Measurements from ENCODE around the gene PPM1E.
"Not testable (repeated sequence)": the region's sequence is repeated elsewhere in the genome, so short reads cannot be mapped to it uniquely, and the experiment has no call there.

The PPM1E gene

GRCh38 chr17:58850106-58850505, 94.5 kb downstream of the PPM1E start:
- DNase-seq = not testable (repeated sequence)

DNA sequence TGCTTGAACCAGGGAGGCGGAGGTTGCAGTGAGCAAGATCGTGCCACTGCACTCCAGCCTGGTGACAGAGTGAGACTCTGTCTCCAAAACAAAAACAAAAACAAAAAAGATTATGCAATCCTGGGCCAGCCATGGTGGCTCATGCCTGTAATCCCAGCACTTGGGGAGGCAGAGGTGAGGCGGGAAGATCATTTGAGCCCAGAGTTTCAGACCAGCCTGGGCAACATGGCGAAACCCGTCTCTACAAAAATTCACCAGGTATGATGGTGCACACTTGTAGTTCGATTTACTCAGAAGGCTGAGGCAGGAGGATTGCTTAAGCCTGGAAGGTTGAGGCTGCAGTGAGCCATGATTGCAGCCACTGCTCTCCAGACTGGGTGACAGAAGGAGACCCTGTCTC, 109.6 kb downstream of the PPM1E start:
- DNase-seq = no peak

DNA sequence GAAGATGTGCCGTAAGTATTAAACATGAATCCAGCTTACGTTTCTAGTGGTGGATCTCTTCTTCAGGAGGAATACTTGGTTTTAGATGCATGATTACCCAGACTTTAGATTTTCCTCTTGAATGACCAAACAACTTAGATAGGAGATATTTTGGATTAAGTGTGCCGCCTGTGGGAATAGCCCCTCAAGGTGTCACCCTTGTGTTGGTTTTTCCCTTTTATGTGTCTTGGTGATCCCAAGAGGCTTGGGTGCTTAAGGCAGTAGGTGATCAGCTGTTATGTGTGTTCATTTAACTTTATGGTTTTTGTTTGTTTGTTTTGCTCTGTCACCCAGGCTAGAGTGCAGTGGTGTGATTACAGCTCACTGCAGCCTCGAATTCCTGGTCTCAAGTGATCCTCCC, 115.1 kb downstream of the PPM1E start:
- DNase-seq = no peak

DNA sequence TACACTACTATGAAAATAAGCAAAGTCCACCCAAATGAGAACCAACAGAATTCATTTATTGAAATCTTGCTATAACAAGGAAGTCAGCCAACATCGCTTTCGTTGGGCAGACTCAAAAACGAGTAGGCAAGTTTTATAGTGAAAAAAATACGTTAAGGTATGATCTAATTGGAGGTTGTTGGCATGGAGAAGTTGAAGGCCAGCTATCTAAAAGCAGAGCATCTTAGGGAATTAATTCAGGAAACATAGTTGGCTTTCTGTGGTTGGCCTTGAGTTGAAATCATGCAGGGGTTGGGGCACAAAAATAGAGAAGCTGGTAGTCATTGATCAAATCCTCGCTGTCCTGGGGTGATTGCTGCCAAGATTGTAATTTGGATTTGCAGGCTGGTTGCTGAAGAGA, 118.3 kb downstream of the PPM1E start:
- no peak for DNase-seq

GRCh38 chr17:58875261-58875660, 119.6 kb downstream of the PPM1E start:
- no peak for DNase-seq

- DNase-seq = no peak
Measured at GRCh38 chr17:58884161-58884560, 128.5 kb downstream of the PPM1E start.

- DNase-seq = no peak
Measured at GRCh38 chr17:58886514-58886913, 130.9 kb downstream of the PPM1E start.

DNA sequence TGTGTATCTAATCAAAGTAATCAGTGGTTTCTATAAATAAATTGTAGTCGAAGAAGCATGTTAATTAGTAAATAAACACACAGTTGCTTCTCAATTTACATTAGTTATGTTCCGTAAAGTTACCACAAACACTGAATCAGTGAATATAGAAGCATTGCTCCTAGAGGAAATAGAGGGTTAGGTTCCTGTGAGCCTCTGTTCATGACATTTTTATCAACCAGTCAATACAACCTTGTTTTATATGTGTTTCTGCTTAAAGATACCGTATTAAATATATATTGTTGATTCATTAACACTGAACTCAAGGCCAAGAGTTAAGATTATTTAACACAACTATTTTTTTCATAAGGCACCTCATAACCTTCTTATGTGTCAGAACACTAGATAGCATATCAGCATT, 134.3 kb downstream of the PPM1E start:
- DNase-seq = no peak

DNA sequence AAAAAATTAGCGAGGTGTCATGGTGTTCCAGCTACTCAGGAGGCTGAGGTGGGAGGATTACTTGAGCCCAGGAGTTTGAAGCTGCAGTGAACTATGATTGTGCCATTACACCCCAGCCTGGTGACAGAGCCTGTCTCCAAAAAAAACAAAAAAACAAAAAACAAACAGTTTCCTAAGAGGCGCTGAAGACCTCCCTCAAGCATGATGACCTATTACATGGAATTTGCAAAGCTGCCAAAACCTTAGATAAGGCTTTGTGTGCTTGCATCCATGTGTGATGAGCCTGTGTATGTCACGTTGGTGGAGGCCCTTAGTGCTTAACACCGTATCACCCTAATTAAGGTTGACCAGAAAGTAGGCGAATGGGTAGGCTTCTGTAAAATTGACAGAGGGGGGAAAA, 143.5 kb downstream of the PPM1E start:
- no peak for DNase-seq

- DNase-seq = no peak
Measured at GRCh38 chr17:58902322-58902721, 146.7 kb downstream of the PPM1E start.

GRCh38 chr17:58911741-58912343, 156.2 kb downstream of the PPM1E start:
- DNase-seq = no peak

GRCh38 chr17:58913552-58913951, 157.9 kb downstream of the PPM1E start:
- DNase-seq = no peak

GRCh38 chr17:58913971-58914769, 158.5 kb downstream of the PPM1E start:
- no peak for DNase-seq

DNA sequence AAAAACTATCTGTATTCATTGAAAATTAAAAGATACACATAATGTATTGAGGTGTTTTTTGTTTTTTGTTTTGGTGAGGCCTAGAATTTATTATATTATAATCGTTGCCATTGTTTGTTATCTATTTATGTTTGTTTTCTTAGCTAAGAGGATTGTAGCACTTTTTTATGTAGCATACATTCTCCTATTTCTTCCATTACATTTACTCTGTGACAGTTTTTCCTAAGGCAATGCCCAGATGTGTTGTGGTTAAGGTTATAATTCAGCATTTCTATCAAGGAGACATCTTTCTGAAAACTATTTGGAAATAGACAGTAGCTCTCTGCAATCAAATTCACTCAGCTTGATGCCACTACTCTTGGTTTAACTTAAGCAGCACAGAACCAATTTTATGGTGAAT, 161.6 kb downstream of the PPM1E start:
- no peak for DNase-seq

- DNase-seq = no peak
Measured at GRCh38 chr17:58918072-58918471, 162.4 kb downstream of the PPM1E start.

- no peak for DNase-seq
Measured at GRCh38 chr17:58918884-58919283, 163.2 kb downstream of the PPM1E start.

- no peak for DNase-seq
Measured at GRCh38 chr17:58920773-58921172, 165.1 kb downstream of the PPM1E start.

- no peak for DNase-seq
Measured at GRCh38 chr17:58932956-58933355, 177.3 kb downstream of the PPM1E start.

DNA sequence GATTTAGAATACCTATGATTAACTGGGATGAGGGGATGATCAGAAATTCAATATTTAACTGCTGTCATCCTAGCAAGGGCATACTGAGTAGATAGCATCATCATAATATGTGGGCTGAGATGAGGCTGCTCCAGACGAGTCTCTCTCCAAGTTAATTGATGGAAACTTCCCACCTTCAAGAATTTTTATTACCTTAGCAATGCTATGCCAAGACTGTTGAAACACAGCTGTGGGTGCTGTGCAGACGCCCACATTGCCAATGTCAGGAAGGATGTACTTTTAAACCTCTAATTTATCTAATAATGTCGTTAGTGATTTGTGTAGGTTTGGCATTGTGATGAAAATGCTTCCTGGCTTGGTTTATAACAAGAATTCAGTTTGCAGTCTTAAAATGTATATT, 180.6 kb downstream of the PPM1E start:
- no peak for DNase-seq

- DNase-seq = no peak
Measured at GRCh38 chr17:58944166-58944565, 188.5 kb downstream of the PPM1E start.

GRCh38 chr17:58947411-58947810, 191.8 kb downstream of the PPM1E start:
- no peak for DNase-seq

- no peak for DNase-seq
Measured at GRCh38 chr17:58947824-58948223, 192.2 kb downstream of the PPM1E start.

DNA sequence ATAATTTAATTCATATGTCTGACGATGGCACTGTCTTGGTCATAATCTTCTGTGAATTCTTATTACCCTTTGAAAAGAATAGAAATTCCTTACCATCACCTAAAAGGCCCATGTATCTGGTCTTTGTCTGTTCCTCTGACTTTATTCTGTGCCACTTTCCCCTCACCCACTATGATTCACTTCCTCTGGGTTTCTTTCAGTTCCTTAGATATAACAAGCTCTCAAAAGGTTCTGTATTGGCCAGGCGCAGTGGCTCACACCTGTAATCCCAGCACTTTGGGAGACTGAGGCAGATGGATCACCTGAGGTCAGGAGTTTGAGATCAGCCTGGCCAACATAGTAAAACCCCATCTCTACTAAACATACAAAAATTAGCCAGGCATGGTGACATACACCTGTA, 198.7 kb downstream of the PPM1E start:
- not testable (repeated sequence) for DNase-seq

DNA sequence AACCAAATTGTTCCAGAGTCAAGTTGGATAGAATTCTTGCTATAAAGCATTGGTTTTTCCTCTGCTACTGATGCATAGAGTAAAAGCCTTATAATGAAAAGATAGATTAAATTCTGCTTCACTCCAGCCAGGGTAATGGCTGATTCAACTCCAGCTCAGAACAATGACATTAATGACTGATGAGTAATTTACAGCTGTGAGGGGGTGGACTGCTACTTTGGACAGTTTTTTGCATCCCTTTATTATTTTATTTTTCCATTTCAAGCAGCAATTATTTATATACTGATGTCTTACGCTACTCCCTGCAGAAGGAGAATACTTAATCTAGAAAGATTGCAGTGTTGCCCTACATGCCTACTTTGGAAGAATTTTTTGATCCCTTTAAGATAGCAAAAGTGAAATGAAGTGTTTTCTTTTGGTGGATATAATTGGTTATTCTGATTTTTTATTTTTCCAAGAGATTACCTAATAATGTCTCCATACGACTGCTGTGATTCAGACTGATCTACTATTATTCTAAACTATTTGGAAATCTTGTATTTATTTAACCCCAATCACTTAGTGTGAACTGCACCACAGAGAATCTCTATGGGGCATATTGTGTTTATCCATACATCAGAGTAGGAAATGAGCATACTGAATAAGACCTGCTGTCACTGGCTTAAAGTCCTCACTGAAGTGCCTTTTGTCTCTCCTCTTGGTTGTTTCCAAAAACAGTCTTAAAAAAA, 201.5 kb downstream of the PPM1E start:
- DNase-seq = no peak

Data from NCI-H524 treated with DMSO at 0.1 percent for 48 hours (cell line).